Stimulated activated CD4-positive, alpha-beta T cell treated with anti-CD3 and anti-CD28 coated beads, Interleukin-12 subunit alpha, Interleukin-12 subunit beta, amount 100 ng/mL, for 4 hours (primary cell): Measurements from ENCODE around the gene TPD52L2.
"Not testable (repeated sequence)": the region's sequence is repeated elsewhere in the genome, so short reads cannot be mapped to it uniquely, and the experiment has no call there.

Experiments used
- DNase-seq: peaks from one replicate; pipeline ENCODE4 v3.0.0-alpha.2; 2020

The TPD52L2 gene

DNA sequence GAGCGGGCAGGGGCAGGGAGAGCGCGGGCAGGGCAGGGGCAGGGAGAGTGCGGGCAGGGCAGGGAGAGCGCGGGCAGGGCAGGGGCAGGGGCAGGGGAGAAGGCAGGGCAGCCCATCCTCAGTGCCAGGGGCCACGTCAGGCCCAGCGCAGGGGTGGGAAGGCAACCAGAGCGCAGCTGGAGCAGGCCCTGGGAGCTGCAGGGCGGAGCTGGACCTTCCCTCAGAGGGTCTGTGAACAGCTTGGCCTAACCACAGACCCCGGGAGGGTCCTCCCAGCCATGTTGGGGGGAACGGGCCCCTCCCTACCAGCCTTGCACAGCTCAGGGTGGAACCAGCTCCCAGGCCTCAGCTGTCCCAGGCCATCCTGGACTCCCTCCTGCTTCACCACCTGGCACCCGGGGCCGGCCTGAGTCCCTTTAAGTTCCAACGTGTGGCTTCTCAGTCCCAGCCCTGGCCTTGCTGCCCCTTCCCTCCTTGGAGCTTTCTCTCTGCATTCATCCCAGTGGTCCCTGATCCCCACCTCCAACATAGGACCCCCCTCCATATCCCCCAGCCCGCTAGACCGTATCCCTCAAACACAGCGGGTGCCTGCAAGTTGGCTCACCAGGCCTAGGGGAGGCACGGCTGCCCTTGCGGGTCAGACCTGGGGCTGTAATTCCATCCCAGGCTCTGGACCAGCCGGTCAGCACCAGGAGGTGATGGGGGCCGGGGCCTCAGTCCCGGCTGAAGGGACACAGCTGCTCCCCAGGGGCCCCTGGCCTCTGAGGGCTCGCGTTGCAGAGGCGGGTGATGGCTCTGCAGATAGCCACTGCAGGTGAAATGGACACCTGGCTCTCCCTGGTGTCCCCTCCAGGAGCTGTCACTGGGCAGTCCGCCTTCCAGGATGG, 28.4 kb upstream of the TPD52L2 start:
- no peak for DNase-seq

DNA sequence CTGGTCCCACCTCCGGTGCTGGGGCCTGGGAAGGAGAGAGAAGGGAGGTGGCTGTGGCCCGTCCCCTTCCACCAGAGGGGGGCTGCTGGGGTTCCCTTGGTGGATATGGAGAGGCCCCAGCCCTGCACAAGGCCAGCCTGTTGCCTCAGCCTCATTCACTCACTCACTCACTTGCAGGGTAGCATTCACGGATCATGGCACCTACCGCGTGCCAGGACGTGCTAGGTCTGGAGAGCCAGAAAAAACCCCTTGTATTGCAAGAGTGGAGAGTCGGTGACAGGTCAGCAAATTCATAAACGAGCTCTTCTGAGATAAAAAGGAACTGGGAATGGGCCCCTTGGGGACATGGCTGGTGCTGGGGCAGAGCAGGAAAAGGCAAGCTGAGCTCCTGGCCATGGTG, 27.6 kb upstream of the TPD52L2 start:
- DNase-seq = no peak

DNA sequence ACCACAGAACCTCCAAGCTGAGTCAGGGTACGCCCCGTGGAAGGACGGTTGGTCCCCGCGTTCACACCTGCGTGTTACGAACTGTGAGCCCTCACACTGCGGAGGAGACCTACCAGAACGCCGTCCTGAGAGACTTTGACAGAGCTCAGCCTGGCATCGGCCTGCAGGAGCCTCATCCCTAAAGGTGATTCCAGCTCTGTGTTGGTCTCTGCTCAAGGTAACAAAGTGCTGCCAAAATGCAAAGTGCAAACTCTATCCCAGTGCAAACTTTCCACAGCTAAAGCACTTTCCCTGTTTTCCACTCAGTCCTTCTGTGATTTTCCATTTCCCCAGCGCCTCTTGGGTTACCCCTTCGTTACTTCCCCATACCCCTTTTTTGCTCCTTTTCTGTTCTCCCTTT, 25.4 kb upstream of the TPD52L2 start:
- DNase-seq = no peak

DNA sequence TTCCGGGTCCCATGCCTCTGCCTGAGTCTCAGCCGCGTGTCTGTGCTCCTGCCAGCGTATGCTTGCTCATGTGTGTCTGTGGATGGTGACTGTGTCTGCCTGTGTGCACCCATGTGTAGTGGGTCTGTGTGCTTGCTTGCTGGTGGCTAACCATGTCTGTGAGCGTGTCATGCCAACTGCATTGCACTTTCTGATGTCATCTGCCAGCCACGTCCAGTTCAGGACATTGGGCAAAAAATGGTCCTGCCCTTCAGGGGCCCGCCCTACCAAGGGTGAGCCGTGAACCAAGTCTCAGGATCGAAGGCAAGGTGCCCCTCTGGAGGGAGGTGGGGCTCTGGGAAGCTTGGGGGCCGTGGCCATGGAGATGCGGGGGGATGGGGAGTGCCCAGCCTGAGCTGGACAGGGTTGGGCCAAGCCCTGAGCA, 24.7 kb upstream of the TPD52L2 start:
- DNase-seq = no peak

DNA sequence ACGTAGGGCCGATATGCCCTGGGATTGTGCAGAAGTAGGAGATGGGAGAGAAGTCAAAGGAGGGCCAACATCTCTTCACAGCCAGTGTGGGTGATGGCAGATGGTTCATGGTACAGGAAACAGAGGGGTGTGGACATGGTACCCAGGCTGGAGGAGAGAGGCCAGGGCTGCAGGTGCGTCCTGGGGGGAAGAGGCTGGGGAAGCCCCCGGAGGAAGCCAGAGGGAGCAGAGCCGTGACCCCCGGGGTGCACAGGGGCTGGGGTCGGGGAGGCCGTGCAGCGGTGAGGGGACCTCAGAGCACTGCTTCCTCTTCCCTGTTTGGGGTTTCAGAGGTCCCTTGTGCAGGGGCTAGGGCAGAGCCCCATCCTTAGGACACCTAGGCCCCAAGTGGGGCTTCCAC, 22.8 kb upstream of the TPD52L2 start:
- no peak for DNase-seq

DNA sequence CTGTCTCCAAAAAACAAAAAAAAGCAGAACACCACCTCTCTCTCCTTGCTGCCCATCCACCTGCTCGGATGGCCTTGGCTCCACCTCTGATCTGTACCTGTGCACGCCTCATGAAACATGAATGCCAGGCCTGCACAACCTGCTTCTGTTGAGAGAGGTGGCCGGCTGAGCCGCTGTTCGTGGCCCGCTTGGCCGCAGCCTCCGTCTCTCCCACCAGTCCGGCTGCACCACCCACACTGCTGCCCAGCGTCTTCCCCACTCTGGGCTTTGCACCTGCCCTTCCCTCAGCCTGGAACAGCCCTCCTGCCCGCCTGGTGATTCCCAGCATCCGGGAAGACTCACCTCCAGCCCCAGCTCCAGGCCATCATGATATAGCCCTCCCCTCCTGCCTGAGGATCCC, 21.8 kb upstream of the TPD52L2 start:
- no peak for DNase-seq

DNA sequence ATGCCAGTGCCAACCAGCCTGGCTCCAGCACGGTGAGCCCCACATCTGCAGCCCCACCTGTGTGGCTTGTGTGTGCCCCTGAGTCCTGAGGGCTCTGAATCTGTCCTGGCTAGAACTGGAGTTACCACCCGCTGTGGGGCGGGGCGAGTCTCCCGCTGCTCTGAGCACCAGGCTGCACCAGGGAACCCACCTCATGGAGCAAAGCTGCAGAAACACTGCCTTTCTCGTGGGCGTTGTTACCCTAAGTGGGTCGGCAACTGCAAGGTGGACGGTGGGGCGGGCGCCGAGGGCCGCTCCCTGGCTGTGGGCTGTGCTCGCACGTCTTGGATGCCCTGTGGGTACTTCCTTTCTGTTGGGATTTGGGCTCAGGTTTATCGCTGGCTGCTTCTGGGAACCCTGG, 21.3 kb upstream of the TPD52L2 start:
- no peak for DNase-seq

DNA sequence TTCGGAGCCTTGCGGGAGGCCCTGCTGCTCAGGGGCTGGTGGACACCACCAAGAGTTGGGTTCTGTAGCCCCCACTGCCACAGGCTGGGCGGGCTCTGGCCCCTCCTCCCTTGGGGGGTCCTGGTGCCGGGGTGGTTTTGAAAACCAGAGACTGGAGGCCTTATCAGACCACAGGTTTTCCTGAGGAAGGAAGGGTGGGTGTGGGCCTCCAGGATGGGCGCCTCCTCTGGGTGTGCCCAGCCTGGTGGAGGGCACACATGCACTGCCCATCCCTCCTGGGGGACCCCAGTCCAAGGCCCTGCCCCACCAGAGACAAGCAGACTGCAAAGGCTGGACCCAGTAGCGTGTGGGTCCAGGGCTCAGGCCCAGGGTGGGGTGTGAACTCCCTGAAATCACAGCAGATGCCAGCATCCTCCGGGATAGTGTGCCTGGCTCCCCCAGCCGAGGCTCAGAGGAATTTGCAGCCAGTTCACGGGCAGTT, 20.5 kb upstream of the TPD52L2 start:
- DNase-seq = no peak

DNA sequence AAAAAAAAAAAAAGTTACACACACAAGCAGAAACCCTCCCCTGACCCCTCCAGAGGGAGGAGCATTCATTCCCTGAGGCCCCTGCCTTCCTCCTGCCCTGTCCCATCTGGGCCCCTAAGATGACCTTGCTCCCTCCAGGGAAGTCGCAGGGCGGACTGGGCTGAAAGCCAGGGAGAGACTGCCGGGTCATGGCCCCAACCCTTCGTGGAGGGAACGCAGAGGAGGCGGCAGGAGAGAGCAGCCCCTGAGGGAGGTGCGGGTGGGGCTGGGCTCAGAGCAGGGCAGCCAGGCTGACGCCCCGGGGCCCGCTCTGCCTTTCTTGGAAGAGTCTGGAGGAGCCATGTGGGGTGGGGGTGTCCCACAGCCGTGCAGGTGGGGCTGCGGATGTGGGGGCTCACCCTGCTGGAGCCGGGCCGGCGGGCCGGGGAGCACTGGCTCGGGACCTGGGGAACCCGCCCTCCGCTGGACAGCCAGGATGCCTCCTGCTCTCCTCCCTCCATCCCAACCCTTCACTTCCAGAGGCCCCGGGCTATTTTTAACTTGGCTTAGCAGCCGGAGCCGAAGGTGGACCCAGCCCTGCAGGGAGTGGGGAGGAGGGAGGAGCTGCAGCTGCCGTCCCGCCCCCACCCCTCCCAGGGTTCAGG, 18.8 kb upstream of the TPD52L2 start:
- DNase-seq = no peak

DNA sequence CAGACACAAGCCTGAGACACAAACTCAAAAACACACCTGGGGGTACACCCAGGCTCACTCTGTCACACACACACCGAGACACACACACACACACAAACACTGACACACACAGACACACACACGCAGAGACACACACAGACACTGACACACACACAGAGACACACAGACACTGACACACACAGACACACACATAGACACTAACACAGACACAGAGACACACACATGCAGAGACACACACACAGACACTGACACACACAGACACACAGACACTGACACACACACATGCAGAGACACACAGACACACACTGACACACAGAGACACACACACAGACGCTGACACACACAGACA, 18.2 kb upstream of the TPD52L2 start:
- no peak for DNase-seq

DNA sequence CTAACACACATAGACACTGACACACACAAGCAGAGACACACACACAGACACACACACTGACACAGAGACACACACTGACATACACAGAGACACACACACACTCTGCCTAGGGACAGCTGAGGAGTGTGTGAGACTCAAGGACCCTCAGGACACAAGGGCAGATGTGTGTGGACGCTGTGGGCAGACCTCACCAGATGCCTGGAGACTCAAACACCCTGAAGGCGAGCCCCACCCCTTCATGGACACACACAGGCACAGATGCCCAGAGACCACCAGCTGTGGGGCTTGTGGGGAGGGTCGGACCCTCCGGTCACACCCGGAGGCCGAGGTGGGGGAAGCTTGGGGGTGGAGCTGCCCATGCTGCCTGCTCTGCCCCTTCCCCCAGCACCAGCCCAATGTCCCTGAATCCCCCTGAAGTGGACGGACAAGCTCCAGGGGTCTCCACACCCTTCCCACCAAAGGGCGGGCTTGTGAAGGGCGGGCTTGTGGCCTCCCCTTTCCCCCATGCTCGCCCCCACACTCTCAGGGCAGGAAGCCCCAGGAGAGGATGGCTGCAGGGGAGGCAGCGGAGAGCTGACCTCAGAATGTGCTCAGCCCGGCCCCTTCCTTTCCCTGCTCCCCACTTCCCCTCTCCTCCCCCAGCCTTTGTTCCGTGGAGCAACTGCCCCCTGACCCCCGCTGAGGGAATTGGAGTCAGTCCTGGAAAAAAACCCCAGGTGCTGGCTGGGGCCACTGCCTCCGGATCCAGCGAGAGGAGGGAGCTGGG, 17.6 kb upstream of the TPD52L2 start:
- no peak for DNase-seq

DNA sequence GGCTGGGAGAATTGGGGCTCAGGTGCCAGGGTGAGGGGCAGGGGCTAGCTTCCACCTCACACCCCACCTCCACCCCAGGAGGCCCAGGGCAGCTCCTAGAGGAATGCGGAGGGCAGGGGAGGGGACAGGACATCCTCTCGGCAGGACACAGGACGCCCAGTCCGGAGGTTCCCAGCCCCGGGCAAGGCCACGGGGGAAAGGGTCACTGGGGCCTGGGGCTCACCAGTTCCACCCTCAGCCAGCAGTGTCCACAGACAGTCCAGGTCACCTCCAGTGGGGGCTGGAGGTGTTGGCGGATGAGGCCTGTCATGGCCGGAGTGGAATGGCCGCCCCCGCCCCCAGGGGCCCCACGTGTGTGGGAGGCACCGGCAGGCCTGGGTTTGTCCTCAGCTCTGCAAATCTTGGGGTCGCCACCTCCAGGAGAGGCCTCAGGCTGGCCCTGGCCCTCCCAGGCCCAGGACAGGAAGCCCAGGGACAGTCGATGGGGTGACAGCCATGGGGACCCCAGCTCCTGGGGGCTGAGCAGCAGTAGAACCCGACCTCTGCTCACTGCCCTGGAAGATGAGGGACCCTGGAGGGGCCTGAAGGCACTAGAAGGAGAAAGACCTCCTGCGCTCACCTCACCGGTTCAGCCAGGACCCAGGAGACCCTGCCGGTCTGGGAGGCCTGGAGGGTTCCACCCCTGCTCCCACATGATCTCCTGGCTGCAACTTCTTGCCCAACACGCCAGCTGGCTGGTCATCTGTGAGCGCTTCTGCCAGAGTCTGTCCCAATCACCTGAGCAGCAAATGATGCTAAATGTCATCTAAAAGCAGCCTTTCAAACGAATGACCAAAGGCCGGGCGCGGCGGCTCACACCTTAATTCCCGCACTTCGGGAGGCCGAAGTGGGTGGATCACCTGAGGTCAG, 16.8 kb upstream of the TPD52L2 start:
- no peak for DNase-seq

DNA sequence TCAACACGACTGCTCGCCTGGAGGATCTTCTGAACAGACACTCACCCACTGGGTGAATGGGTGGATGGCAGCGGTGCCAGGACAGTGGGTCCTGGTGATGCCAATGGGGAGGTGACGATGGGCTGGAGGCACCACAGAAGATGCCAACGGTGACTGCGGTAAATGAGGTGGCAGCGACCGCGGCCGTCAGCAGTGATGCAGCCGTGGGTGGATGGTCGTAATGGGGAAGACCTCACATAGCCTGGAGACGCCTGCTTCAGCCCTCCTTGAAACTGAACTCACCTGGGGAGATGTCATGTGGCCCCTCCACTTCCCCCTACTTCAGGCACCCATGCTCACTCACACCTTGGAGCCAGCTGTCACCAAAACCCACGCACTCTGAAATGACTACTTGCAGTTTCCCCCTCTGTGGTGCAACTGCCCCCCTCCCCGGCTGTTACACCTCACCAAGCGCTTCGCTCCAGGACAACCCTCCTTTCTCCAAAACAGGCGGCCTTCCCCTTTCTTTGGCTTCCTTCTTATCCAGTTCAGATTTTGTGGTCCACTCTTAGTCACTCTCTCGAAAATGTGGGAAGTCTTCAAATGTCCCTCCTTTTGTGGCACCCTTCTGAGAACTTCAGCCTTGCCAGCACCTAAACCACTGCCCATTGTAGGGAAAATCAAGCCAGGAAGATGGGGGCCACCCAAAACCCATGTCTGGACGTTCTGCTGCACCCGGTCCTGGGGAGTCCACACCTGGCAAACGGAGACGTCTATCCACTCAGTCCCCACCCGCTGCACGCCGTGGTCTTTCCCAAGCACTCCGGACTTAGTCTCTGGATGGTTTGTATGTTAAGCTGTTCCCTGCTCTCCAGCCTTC, 14.2 kb upstream of the TPD52L2 start:
- peak; percentile 46 for DNase-seq

DNA sequence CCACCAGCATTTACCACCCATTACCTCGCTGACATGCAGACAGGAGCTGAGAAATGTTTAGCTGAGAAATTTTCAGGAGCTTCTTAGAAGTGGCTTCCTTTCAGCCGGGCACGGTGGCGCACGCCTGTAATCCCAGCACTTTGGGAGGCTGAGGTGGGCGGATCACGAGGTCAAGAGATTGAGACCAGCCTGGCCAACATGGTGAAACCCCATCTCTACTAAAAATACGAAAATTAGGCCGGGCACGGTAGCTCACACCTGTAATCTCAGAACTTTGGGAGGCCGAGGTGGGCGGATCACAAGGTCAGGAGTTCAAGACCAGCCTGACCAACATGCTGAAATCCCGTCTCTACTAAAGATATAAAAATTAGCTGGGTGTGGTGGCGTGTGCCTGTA, 13.5 kb upstream of the TPD52L2 start:
- DNase-seq = not testable (repeated sequence)

DNA sequence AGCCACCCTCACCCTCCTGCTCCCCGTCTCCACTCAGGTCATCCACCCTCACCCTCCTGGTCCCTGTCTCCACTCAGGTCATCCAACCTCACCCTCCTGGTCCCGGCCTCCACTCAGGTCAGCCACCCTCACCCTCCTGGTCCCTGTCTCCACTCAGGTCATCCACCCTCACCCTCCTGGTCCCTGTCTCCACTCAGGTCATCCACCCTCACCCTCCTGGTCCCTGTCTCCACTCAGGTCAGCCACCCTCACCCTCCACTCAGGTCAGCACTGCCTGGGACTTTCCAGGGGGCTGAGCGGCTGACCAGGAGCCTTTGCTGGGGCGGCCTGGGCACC, 11.4 kb upstream of the TPD52L2 start:
- not testable (repeated sequence) for DNase-seq

DNA sequence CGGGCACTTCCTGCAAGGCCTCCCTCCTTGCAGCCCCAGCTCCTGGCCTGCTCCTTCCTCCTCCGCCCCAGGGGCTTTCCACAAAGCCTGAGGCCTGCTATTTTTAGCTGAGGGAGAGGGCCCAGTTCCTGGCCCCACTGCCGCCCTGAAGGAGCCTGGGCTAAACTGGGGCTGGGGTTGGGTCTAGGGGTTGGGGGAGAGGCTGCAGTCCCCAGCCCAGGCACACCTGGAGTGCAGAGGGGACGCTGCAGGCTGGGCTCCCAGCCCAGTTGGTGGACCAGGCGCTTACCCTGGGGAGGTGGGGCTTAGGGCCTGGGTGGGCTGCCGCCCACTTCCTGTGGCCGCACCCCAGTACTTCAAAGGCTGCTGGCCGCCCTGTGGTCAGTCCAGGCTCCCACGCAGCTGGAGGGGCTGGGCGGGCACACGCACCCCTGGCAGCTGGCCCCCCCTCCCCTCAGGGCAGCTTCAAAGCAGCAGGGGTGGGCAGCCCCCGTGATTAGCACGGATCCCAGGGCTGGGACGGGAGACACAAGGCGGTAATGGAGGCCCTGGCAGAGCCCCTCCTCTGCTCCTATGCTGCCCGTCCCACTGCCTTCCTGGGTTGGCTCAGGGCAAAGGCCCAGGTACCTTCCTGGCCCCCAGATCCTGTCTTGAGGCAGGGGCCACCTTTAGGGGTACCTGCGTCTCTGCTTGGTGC, 10.9 kb upstream of the TPD52L2 start:
- no peak for DNase-seq

DNA sequence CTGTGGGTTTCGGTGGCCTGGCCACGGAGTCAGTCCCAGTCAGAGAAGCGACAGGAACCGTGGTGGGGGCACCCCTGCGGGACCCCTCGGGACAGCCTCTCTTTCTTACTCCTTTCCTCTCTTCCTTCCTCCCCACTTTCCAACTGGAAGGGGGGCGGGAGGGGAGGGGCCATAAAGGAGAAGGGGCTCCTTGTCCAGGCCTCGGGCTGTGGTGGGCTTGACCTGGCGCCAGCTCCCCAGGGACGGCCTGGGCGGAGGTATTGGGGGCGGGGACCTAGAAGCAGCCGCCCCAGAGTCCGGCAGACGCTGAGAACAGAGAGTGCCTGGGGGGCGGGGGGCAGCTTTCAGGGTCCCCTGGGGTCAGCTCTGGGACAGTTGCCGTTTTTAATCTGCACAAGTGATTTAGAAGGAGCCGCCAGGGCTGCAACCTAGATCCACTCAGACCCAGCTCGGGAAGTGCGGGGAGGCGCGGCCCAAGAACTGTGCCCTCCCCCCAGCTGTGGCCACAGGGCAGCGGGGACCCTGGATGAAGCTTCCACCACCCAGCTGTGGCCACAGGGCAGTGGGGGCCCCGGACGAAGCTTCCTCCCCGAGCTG, 10.2 kb upstream of the TPD52L2 start:
- DNase-seq = no peak

DNA sequence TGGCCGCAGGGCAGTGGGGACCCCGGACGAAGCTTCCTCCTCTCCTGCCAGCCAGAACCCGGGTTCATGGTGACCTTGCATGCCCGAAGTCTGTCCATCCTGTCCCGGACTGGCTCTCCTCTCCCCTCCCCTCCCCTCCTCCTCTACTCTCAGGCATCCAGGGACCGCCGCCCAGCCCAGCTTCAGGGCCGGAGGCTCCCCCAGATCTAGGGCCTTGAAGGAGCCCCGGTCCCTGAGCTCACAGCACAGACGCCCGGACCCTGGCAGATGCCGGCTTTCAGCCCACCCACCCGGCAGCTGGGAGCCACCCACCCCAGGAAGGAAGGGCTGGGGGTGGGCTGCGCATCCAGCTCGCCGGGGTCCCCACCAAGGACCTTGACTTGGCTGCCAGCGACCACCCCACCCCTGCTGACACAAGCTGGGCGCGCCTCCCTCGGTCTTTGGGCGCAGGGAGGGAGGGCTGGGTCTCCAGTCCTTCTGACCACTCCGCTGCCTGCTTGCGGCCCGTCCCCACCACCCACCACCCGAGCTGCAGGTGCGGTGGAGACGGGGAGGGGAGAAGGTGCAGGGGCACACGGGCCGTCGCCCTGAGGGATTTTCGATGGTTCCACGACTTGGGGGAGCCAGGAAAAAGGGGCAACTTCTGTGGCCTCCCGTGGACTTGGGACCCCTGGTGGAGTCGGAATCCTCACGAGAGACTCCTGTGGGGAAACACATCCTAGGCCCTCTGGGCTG, 9.5 kb upstream of the TPD52L2 start:
- DNase-seq = no peak

DNA sequence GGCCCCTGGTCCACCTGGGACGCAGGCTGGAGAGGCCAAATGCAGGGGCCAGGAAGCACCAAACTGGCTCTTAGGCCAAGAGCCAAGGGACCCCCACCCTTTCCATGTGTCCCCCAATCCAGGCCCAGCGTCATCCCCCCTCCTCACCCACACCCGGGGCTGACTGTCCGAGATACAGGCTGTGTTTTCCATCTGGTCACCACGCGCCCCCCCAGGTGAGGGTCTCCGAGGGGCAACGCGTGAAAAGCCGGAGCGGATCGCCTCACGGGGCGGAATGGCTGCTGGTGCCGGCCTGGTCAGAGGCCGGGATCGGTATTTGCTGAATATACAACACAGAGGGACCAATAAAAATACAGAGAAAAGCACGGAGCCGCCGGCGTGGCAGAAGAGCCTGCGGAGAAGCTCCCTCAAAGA, 9.0 kb upstream of the TPD52L2 start:
- DNase-seq = no peak
